GM19240 (cell line): ENCODE measurements around the gene CPVL.

Experiments
- DNase-seq: peaks from one replicate; pipeline ENCODE4 v3.0.0; 2011; ENCODE audit warnings: low spot score; ENCODE audit not compliant: insufficient read length

Gene CPVL

DNA sequence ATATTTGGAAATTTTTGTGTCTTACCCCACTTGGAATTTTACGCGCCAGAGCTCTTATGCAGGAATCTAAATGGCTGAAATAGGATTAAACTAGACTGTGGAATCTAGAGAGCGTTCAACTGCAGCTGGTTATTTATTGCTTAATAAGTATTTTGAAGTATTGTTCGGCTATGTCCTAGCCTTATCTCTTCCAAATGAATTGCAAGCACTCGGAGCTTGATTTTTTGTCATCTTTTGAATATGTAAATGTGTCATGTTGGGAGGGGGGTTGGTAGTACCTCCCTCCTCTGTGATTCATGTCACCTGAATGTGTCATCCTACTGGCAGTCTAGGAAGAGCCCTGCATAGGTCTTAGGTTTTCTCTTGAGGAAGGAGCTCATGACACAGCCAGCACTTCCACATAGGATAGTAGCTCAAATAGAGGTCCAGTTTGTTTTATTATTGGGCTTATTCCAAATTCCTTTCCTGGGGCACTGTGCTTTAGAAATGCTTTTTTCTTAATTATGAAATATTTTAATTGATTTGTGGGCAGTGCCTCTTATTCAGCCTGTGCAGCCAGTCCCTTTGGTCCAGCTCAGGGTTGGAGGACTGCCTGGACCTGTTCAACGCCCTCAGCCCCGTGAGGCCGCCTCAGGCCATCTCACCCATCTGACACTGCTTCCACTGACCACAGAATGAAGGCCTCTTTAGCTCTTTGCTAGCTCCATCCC, 165.7 kb downstream of the CPVL start:
- DNase-seq = no peak

DNA sequence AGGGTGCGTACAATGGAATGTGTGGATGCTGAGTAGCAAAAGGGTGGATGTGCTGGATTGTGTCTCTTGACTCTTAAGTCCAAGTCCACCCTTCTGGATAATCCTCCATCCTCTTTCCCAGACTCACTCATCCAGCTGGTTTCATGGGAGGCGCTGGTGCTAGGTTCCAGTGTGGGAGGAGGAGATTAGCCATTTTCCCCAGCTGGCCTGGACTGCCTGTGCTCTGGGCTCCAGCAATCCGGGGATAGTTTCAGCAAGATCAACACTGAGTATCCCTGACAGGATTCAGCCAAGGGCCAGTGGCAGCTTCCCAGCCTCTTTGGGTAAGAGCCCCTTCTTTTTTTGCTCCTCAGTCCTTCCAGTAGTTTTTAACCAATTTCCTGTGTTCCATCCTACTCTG, 166.6 kb downstream of the CPVL start:
- DNase-seq = no peak

DNA sequence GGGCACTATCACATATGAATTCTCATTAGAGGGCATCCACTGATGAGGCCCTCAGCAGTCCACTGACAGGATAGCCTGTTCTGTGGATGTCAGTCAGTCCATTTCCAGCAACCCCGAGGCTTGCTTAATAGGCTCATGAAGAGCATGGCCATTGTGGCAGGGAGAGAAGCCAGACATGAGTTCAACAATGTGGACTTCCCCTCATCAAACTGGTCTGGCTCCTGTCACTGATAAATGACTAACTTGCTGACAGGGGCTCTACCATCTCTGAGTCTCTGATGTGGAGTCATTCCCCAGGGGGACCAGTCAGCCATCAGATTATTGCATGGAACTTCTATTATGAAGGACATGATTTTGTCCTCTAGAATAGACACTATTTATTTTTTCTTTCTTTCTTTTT, 168.5 kb downstream of the CPVL start:
- no peak for DNase-seq

DNA sequence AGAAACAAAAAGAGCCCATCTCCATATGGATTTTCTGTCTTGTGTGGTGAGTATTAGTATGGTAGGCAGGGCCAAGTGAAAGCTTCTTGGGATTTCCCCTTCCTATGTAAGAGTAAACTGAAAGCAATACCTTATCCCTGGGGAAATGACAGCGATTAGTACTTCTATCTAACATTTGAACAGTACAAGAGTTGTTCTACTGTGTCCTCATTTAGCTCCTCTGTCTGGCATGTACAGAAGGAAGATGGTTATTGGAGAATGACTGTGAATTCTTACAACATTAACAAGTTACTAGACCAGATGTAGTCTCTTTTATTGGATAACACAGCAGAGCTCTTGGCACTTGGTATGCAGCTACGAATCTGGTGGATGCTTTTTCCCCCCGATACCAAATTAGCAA, 170.3 kb downstream of the CPVL start:
- DNase-seq = no peak

DNA sequence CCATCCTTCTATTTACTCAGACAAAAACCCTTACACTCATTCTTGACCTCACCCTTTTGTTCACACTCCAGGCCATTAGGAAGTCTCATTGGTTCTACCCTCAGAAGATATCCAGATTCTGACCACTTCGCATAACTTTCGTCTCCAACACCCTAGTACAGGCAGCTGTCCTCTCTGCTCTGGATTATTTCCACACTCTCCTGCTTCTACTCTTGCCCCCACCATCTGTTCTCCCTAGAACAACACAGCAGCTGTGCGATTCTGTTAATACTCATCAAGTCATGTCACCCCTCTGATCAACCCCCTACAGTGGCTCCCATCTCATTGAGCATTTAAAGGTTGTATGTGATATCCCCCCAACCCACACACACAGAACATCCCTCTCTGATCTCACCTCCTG, 172.7 kb downstream of the CPVL start:
- DNase-seq = no peak

DNA sequence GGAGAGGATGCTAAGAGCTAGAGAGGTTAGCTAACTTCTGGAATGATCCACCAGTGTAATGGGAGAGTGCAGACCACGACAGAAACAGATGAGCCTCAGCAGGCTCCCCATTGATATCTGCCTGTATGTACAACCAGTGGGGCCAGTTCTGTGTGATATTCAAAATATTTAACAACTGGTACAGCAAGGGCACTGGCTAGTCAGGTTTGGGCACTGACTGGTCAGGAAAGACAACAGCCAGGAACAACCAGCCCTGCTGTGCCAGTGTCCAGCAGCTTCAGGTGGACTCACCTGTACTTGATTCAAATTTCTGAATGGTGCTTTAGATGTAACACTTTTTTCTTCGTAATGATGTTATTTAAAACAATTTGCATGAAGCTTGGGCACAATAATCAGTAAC, 182.3 kb downstream of the CPVL start:
- DNase-seq = no peak

DNA sequence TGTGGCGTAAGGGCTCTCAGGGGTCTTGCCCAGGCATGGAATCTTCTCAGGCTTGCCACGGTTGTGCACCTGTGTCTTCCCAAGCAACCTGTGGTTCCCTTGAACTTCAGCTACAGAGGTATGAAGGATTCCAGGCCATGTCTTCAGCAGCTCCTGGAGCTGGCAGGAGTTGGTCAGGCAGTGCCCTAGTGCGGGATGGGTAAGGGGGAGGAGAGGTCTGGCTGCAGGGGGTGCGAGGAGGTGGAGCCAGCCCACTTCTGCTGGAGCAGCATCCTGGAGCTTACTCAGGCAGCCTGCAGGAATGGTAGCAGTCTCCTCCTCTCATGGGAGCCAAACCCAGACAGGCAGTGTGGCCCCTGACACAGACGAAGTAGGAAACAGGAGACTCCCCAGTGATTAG, 184.4 kb downstream of the CPVL start:
- no peak for DNase-seq

DNA sequence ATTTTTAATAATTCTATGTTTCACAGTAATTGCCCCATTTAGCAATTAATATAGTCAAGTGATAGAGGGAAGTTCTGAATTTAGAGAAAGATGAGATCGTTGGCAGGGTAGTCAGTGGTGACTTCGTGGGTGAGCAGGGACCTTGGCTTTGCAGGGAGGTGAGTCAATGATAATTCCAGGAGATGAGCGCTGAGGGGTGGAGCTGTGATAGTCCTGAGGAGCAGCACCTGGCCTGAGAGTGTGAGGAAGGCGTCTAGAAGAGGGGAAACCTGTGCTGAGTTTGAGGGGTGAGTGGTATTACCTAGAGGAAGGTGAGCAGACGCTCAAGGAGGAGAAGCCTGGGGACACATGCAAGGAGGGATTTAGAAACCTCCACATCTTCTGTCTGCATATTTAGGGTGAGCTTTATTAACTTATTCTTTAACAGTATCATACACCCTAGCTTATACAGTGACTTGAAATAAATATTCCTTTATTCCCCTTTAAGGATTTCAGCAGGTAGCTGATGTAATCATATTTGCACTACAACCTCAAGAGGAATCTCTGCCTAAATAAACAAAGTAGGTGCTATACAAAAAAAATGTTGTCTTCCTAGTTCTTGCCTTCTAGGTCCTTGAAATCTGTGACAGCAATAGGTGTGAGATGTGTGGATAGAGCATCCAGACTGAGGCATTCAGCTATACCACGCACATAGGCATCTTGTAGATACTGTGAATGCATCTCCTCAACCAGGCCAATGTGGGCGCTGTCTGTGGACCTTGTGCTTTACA, 186.1 kb downstream of the CPVL start:
- no peak for DNase-seq

DNA sequence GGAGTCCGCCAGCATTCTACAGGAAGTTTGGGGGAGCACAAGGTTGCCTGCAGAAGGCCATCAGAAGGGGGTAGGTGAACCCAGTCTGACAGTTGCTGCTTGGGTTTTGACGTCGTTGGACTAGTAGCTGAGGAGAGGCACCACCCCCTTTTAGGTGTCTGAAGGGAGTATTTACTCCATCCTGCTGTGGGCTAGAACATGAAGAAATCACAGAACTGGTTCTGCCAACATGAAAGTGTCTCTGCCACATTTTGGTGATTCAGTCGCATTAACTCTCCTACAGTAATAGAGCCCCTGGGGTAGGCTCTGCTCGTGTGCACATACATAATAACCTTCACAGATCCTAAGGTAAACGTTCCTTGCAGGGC, 187.4 kb downstream of the CPVL start:
- DNase-seq = no peak

DNA sequence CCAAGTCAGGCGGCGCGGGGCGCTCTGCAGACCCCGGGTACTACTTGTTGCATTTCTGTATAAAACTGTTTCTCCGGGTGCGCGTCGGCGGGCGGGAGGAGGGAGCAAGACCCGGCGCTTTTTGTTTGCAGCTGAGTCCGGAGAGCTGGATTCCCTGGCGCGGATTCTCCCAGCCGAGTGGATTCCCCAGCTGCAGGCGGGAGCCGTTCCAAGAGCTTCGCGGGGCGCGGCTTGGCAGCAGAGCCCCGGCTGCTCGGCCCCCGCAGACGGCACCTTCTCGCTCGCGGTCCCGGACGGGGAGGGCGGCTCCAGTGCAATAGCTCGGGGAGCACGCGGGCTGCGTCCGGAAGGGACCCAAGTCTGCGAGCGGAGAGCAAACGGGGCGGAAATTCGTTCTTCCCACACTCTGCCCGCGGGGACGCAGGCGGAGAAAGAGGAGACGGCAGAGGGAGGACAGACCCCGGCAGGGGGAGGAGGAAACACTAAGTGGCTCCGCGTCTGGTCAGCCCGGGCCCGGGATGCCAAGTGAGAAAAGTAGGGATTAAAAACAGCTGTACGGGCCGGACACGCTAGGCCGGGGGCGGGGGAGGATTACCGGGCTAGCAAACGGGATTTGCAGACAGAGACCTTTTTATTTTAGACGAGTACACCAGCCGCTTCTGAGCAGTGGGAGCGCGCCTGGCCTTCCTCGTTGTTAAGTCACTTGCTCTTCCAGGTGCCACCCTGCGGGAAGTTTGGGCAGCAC, 187.9 kb downstream of the CPVL start, which contains the start of gene TRIL:
Gene TRIL (minus strand): TSS at position 96 of the 745 bp plus-strand sequence. CDS start 284 bp downstream, outside the sequence.
- no peak for DNase-seq

DNA sequence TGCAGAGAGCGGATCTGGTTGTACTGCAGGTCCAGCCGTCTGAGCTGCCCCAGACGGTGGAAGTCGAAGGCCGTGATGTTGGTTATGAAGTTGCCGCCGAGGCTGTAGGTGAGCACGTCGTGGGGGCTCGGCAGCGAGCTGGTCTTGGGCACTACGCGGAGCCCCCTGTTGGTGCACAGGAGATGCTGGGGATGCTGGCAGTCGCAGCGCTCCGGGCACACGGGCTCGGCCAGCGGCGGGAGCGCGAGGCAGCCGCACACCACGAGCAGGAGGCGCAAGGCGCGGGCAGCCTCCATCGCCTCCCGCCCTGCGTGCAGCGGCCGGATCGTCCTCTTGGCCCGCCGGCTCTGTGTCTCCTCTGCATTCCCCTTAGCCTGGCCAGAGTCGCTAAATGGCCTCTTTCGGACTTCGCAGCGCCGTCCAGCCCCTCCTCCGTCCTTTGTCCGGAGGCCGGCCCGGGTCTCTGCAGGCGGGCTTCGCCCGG, 188.5 kb downstream of the CPVL start:
- DNase-seq = no peak

DNA sequence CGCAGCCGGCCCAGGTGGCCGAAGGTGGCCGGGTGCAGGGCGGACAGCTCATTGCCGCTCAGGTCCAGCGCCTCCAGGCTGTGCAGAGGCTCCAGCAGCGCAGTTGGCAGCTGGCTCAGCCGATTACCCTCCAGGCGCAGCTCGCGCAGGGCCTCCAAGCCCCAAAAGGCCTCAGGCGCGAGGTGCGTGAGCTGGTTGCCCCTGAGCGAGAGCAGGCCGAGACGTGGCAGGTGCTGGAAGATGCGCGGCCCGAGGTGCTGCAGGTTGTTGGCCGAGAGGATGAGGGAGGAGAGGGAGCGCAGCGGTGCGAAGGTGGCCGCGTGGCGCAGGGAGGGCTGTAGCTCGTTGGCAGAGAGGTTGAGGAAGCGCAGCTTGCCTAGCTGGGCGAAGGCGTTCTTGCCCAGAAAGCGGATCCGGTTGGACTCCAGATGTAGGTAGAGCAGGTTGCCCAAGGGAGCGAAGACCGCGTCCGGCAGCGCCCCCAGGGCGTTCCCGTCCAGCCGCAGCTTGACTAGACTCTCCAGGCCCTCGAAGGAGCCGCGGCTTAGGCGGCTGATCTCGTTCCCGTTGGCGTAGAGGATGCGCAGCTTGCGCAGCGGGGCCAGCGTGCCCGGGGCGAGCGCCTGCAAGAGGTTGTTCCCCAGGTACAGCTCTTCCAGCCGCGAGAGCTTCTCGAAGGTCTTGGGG, 189.1 kb downstream of the CPVL start:
- no peak for DNase-seq

DNA sequence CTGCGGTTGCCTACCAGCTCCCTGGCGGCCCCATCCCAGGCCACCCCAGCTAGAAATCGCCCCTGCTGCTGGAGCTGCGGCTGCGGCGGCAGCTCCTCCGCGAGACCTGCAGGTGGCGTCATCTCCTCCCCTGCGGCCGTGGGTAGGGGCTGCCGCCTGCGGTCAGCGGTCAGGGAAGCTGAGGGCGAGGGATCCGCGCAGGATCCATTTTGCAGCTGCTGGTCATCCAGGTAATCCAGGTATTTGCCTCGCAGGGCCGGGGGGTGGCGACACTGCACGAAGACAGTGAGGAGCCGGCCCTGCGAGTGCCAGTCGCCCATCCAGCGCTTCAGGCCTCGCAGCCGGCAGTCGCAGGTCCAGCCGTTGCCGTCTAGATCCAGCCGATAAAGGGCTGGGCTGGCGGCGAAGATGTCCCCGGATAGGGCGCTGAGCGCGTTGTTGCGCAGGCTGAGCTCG, 189.7 kb downstream of the CPVL start:
- no peak for DNase-seq

DNA sequence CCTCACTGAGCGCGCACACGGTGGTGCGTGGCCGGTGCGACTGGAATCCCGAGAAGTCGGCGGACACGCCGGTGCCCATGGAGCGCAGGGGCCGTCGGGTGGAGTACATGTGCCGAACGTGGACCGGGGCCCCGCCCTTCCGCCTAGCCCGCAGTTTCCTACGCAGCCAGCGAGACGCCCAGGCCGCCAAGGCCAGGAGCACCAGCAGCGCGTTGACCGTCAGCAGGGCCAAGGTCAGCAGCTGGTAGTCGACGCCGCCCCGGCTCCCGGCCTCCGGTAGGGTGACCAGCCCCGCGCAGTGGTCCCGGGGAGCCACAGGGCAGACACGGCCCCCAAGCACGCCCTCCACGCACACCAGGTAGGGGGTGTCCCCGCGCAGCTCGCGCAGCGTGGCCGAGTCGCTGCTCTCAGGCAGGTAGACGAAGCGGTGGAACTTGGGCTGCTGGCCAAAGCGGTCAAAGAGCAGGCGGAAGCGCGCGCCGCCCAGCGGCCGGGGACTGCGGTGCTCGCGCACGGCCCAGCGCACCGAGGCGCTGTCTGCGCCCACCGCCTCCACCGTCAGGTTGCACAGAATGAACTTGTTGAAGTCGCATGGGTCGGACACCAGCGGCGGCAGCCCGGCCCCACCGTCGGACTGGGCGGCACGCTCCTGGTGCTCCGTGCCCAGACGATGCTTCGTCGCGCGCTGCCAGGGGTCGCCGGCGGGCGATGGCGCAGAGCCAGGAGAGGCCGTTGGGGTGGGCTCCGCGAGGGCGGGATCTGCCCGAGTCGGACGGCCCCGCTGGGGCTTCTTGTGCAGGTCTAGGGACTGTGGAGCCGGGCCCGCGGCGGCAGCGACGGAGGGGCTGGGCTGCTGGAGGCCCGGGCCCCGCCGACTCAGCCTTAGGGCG, 190.4 kb downstream of the CPVL start:
- no peak for DNase-seq

DNA sequence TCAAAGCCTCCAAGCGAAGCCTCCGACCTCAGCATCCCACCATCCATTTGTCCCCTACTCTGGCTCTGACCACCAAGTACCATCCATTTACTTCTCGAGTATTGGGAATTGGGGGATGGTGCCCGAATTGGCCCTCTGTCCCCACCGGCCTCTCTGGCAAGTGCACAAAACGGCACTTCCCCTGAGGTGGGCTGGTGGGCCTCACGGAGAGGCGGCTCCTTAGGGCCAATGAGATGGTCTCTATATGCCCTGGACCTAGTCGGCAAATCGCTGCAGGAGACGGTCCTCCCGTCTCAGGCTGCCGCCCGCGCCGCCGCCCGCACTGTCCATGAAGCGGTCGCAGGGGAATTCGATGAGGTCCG, 191.0 kb downstream of the CPVL start:
- no peak for DNase-seq

DNA sequence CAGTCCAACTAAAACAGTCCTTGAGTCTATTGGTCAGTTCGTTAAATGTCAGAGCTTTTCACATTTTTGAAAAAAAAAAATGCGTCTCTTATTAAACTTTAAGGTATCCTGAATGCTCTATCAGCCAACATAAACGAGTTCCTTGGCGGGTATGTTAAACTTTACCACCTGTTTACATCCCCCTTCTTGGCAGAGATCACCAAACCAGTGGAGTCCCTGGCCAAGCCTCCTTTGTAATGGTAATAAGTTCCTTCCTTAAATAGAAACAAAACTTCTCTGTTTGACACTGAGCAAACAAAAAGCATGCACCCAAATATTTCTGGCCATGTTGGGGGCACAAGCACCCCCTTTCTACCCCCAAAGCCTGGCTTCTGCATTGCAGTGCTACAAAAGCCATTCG, 191.4 kb downstream of the CPVL start:
- DNase-seq = no peak

DNA sequence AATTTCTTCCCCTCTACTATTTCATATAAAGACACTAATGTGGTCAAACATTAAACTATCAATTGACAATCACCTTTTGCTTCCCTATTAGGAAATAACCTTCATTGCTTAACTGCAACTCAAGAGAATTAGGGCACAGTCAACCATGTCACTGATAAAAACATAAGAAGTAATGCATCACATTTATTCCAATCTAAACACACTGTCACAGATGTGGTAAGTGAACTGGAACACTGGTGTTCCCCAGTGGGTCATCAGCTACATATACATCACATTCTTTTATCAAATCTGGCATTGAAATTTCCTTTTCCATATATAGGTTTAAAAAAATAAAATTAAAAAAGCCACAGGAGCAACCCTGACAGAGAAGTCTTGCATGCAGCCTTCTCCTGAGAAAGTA, 191.9 kb downstream of the CPVL start:
- no peak for DNase-seq

DNA sequence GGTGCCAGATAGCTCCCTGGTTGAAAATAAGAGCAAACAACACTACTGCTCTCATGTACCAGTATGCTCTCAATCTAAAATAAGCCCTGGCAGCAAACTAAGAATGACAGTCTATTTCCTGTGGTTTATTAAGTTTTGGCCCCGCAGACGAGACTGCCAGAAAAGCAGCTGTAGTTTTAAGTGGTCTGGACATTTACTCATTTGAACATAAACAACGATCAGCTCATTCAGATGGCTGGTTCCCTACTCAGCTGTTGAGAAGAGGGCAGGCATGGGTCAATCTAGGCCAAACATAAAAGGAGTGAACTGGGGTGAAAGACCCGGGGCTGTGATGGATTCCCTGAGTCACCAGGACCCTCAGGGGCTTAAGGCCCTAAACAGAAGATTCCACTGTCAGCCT, 192.7 kb downstream of the CPVL start:
- DNase-seq = no peak
